Stimulated activated CD8-positive, alpha-beta memory T cell treated with anti-CD3 and anti-CD28 coated beads, Interleukin-2, amount 100 ng/mL, for 48 hours (primary cell): ENCODE measurements around the gene NEMF.
"Not testable (repeated sequence)": the region's sequence is repeated elsewhere in the genome, so short reads cannot be mapped to it uniquely, and the experiment has no call there.

Experiments
- DNase-seq, 2 donors: peaks; one replicate each; pipeline ENCODE4 v3.0.0-alpha.2; 2020; ENCODE audit warnings: low read depth in 2 of 2

The NEMF gene

GRCh38 chr14:49852301-49853157, at the start of gene NEMF:
NEMF (minus strand) TSS chr14:49852788; CDS start chr14:49852753, 35 bp downstream.
- DNase-seq: peak; percentile 73 to 76

- no peak for DNase-seq
Measured at GRCh38 chr14:49900973-49901372, 48.4 kb upstream of the NEMF start.

DNA sequence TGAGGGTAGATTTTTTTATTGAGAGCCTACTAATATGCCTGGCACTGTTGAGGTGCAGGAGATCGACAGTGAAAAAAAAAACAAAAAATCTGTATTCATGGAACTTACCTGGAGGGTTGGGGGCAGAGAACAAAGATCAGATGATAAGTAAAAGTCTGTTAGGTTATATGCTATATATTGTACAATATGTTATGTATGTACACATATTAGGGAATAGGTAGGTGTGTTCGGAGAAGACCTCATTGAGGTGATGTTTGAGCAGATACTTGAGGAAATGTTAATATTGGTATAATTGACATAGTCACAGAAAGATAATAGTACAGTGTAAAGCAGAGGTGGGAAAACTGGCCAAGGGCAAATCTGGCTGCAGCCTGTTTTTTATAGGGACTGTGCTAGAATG, 45.9 kb upstream of the NEMF start:
- DNase-seq: no peak

- DNase-seq: no peak
Measured at GRCh38 chr14:49897965-49898364, 45.4 kb upstream of the NEMF start.

DNA sequence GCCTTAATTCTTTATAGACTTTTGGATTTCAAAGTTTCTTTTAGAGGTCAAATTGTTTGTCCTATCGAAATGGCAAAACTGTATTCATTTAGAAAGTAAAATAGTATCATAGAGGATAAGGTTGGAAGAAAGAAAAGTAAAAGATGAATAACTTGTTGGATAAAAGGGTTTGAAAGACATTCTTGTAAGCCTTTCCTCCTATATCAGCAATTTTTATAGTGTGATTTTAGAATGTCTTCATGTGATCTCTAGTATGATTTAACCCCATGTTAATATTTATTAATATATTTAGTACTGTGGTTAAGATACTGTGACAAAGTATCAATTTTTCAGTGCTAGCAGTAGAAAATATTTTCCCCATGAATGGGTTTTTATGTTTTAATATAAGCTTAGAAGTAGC, 44.8 kb upstream of the NEMF start:
- no peak for DNase-seq

DNA sequence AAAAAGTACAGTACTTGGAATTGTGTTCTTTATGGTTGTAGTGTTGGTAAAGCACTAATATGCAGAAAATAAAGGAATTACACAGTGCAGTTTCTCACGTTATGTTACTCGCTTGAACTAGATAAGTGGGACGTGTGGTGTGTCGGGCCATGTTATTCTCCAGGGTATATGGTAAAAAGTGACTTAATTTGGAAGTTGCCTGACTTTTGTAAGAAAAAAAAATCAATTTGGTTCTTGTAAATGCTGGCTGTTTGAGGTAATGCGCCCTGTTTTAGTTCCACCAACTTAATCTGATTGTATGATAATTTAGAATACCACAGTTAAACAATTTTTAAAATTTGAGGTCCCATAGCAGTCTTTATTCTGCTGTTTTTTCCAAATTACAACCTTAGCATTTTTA, 44.4 kb upstream of the NEMF start:
- DNase-seq: no peak

GRCh38 chr14:49896272-49896671, 43.7 kb upstream of the NEMF start:
- DNase-seq: not testable (repeated sequence)

DNA sequence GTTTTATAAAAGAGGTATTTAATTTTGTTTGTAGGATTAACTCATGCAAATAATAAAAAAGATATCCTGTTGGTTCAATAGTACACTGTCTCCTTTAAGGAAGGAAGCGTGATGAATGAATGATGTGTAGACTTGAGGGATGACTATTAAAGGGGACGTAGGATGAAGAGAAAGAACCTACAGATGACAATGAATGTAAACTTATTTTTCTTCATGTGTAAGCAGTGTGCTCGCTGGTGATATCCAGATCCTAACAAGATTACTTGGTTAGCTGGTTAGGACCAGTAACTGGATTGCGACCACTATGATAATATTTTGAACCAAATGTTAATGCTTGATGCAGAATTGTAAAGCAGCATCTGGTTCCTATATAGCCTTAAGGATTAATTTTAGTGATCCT, 42.9 kb upstream of the NEMF start:
- no peak for DNase-seq

- DNase-seq: not testable (repeated sequence)
Measured at GRCh38 chr14:49894214-49895107, 41.9 kb upstream of the NEMF start.

DNA sequence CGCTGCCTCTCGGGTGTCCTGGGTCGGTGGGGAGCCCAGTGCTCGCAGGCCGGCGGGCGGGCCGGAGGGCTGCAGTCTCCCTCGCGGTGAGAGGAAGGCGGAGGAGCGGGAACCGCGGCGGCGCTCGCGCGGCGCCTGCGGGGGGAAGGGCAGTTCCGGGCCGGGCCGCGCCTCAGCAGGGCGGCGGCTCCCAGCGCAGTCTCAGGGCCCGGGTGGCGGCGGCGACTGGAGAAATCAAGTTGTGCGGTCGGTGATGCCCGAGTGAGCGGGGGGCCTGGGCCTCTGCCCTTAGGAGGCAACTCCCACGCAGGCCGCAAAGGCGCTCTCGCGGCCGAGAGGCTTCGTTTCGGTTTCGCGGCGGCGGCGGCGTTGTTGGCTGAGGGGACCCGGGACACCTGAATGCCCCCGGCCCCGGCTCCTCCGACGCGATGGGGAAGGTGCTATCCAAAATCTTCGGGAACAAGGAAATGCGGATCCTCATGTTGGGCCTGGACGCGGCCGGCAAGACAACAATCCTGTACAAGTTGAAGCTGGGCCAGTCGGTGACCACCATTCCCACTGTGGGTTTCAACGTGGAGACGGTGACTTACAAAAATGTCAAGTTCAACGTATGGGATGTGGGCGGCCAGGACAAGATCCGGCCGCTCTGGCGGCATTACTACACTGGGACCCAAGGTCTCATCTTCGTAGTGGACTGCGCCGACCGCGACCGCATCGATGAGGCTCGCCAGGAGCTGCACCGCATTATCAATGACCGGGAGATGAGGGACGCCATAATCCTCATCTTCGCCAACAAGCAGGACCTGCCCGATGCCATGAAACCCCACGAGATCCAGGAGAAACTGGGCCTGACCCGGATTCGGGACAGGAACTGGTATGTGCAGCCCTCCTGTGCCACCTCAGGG, 41.0 kb upstream of the NEMF start:
- DNase-seq: peak; percentile 83 to 90

GRCh38 chr14:49892636-49893308, 40.2 kb upstream of the NEMF start, which contains the start of gene ARF6:
ARF6 (plus strand) TSS chr14:49893082; CDS start chr14:49893737, 655 bp downstream.
- DNase-seq: peak; percentile 97 to 98

GRCh38 chr14:49892301-49892635, 39.7 kb upstream of the NEMF start:
- DNase-seq: no peak

GRCh38 chr14:49888293-49888692, 35.7 kb upstream of the NEMF start:
- DNase-seq: no peak

GRCh38 chr14:49886523-49886922, 33.9 kb upstream of the NEMF start:
- no peak for DNase-seq

GRCh38 chr14:49882826-49883694, 30.5 kb upstream of the NEMF start:
- no peak for DNase-seq

GRCh38 chr14:49881350-49882001, 28.9 kb upstream of the NEMF start:
- no peak for DNase-seq

- no peak for DNase-seq
Measured at GRCh38 chr14:49880267-49881064, 27.9 kb upstream of the NEMF start.

DNA sequence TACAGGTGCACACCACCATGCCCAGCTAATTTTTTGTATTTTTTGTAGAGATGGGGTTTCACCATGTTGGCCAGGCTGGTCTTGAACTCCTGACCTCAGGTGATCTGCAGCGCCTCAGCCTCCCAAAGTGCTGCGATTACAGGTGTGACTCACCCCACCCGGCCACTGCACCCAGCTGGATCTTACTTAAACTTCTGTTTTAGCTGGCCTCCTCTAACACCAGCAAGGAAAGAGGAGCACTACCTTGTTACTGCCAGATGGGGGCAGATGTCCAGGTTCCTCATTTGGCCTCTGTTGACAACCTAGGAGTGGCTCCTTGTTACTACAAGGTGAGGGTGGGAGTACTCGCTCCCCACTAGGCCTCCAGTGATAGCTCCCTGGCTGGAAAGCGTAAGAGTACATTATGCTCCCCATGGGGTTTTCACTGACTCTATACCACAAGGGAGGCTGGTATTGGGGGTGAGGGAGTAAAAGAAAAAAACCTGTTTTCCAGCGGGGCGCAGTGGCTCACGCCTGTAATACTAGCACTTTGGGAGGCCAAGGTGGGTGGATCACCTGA, 27.1 kb upstream of the NEMF start:
- DNase-seq: peak in 1 of 2 donors; percentile 52
